SIG-M5 treated with dmso at 0.1 percent for 504 hours (cell line): ENCODE results near the gene RFPL2.
A peak's percentile ranks its signal among the peaks of the same experiment; 100 is the strongest.
"Not testable (repeated sequence)": the region's sequence is repeated elsewhere in the genome, so short reads cannot be mapped to it uniquely, and the experiment has no call there.

ENCODE experiments used
- DNase-seq: peaks from one replicate; lab custom pipeline; 2025; ENCODE audit not compliant: unreplicated experiment; lab: John Stamatoyannopoulos, UW

RFPL2 gene

GRCh38 chr22:32175683-32176644 lies 28.9 kb downstream of the RFPL2 start:
- no peak for DNase-seq

- DNase-seq: no peak
These were observed 29.8 kb downstream of the RFPL2 start for GRCh38 chr22:32175115-32175514.

GRCh38 chr22:32165681-32166080 lies 39.2 kb downstream of the RFPL2 start:
- no peak for DNase-seq

- DNase-seq: peak; percentile 73
These were observed 40.6 kb downstream of the RFPL2 start for GRCh38 chr22:32164075-32164860.

GRCh38 chr22:32160411-32160810 lies 44.5 kb downstream of the RFPL2 start:
- DNase-seq: not testable (repeated sequence)

GRCh38 chr22:32158712-32159533 lies 46.0 kb downstream of the RFPL2 start, which contains the start of gene C22orf42:
C22orf42 (minus strand) TSS chr22:32159303; CDS start chr22:32159215, 88 bp downstream.
- no peak for DNase-seq

GRCh38 chr22:32157632-32158031 lies 47.2 kb downstream of the RFPL2 start:
- DNase-seq: not testable (repeated sequence)

- not testable (repeated sequence) for DNase-seq
These were observed 50.1 kb downstream of the RFPL2 start for GRCh38 chr22:32154727-32155126.

- DNase-seq: peak; percentile 77
These were observed 53.2 kb downstream of the RFPL2 start for GRCh38 chr22:32151641-32152040.

- peak; percentile 42 for DNase-seq
These were observed 54.2 kb downstream of the RFPL2 start for GRCh38 chr22:32150647-32151046.

- DNase-seq: not testable (repeated sequence)
These were observed 56.5 kb downstream of the RFPL2 start for GRCh38 chr22:32148372-32148771.

GRCh38 chr22:32147128-32147527 lies 57.7 kb downstream of the RFPL2 start:
- not testable (repeated sequence) for DNase-seq

GRCh38 chr22:32144496-32145274 lies 60.2 kb downstream of the RFPL2 start:
- peak; percentile 97 for DNase-seq

- DNase-seq: no peak
These were observed 62.3 kb downstream of the RFPL2 start for GRCh38 chr22:32142600-32142999.

- DNase-seq: not testable (repeated sequence)
These were observed 64.2 kb downstream of the RFPL2 start for GRCh38 chr22:32140688-32141087.
